ENCODE data around the gene ARHGEF11.

Gene ARHGEF11

DNA sequence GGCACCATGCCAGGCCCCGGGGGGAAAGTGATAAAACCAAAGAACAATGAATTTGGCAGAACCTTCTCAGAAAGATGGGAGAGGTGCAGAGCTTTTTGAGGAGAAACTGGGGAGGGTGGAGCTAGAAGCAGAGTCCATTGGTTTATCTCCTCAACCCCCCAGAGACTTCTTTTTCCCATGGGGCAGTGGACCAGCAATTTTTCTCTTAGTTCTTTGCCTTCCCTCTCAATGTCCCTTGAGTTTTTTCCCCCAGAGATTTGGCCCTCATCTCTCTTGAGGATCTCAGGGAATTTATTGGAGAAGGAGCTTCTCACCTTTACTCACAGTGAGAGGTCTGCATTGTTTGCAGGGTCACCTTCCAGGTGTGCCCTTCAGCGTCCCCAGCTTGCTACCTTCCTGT, 5.3 kb upstream of the ARHGEF11 start:
- no peak for DNase-seq

- DNase-seq: no peak
Measured at GRCh38 chr1:157047062-157047410, 1.5 kb upstream of the ARHGEF11 start.

- DNase-seq: no peak
Measured at GRCh38 chr1:157044326-157044725, 1.2 kb downstream of the ARHGEF11 start.

- DNase-seq: no peak
Measured at GRCh38 chr1:157043685-157044084, 1.9 kb downstream of the ARHGEF11 start.

DNA sequence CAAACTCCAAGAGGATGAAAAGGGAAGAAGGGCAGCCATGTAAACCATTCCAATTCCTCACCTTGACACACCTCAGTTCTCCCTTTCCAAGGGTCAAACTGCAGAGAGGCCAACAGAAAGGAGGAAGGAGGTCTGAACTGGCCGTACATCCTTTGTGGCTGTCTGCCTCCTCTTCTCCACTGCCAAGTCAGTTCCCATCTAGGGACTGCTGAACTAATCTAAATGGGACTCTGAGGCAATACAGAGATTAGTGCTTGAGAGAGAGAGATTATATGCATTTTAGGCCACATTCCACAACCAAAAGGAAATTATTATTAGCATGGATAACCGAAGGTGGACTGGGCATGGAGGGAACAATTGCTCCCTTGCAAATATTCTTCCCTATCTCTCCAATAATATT, 2.7 kb downstream of the ARHGEF11 start:
- DNase-seq: no peak

GRCh38 chr1:157040802-157041201, 4.7 kb downstream of the ARHGEF11 start:
- DNase-seq: no peak

DNA sequence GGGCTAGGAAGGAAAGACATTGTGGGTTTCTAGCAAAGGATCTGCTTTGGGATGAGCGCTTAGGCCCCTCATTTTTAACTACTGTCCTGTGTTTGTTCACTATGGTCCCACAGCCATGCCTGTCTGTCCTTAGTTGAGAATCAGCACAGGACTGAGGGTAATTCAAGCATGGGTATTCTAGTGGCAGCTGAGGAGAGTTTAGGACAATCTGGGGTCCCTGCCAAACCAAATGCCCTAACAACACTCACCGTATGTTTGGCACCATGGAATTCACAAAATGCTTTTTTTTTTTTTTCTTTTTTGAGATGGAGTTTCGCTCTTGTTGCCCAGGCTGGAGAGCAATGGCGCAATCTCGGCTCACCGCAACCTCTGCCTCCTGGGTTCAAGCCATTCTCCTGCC, 10.4 kb downstream of the ARHGEF11 start:
- no peak for DNase-seq

DNA sequence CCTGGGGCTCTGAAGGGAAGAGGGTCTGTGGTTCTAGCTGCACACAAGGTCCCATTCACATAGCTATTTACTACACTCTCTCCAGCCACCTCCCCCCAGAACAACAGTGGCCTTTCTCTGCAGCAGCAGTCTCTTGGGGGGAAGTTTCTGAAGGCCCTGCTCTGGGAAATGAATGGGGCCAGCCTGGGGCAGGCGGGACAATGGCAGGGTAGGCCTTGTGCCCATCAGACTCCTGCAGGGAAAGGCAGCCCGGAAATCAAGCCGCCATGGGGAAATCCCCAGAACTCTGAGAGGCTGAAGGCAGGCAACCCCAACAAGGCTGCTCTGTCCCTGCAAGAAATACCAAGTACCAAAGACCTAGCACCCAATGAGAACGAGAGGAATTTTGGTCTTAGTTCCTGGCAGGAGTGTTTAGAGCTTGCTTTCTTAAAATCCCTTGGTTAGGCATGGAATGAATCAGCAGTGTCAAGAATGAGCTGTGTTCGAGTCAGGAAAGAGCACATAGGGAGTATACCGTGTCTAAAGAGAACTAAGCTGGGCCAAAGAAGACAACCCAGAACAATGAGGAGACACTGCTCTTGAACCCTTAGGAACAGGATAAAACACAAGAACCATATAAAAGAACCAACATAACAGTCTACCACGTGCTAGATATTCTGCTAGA, 11.3 kb downstream of the ARHGEF11 start:
- no peak for DNase-seq

DNA sequence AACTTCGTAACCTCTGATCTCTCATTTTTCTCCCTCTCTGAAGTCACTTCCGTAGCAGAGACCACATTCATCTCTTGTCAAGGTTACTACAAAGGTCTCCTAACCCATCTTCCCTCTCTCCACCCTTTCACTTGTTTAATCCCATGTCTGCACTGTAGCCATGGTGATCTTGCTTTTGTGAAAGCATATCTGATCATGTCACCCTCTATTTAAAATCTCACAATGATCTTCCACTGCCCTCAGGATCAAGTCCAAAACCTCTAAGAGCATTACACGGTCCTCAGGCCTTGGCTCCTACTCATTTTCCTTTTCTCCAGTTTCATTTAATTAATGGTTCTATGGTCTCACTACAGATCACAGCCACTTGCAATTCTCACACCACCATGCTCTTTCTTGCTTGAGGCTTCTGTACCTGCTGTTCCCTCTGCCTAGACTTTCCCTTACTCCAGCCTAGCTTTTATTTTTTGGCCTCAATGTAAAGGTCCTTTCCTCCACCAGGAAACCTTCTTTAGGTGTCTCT, 12.1 kb downstream of the ARHGEF11 start:
- no peak for DNase-seq

DNA sequence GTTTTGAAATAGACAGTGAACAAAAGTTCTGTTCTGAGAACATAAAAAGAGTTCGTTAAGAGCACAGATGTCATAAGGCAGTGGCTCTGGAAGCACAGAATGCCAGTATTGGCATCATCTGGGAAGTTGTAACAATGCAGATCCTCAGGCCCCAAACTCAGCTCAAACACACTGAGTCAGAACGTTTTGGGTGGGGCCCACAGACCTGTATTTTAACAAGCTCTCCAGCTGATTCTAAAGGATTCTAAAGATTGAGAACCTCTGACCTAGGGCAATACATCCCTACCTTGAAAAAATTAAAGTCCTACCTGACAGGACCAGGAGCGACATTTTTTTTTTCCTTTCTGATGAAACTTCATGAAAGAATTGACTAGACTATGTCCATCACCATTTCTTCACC, 13.2 kb downstream of the ARHGEF11 start:
- DNase-seq: no peak

DNA sequence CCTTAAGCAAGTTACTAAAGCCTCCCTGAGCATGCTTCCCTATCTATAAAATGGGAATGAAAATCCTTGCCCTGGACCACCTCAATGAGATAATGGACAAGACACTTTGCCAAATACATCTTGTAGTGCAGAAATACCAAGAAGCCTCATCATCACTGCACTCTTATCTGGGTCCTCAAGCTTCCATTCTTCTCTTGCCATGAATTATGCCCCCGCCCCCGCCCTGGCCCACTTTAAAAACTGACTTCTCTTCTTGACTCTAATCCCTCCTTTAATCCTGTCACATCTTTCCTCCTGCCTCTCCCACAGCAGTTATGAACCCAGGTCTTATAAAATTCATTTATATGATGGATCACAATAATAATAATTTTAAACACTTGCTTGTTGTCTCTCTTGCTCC, 14.8 kb downstream of the ARHGEF11 start:
- DNase-seq: no peak

- DNase-seq: no peak
Measured at GRCh38 chr1:157028674-157029073, 16.9 kb downstream of the ARHGEF11 start.

- no peak for DNase-seq
Measured at GRCh38 chr1:157025856-157026255, 19.7 kb downstream of the ARHGEF11 start.

GRCh38 chr1:157025385-157025784, 20.2 kb downstream of the ARHGEF11 start:
- DNase-seq: no peak

- DNase-seq: no peak
Measured at GRCh38 chr1:157021688-157022087, 23.9 kb downstream of the ARHGEF11 start.

GRCh38 chr1:157019457-157019856, 26.1 kb downstream of the ARHGEF11 start:
- DNase-seq: no peak

GRCh38 chr1:157011845-157012244, 33.7 kb downstream of the ARHGEF11 start:
- DNase-seq: no peak

DNA sequence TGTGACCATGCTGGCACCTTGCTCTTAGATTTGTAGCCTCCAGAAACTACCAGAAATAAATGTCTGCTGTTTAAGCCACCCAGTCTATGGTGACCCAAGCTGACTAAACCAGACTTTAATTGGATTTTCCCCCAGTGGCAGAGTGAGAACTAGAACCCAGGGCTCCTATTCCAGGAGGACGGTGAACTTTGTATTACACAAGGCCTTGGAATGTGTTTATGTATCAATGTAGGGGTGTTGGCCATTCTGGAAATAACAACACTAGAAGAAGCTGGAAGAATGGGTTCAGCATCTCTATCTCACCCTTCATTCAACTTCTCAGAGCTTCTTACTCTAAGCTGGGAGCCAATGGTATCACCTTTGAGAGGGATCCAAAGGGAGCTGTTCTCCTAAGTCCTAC, 37.0 kb downstream of the ARHGEF11 start:
- DNase-seq: no peak

DNA sequence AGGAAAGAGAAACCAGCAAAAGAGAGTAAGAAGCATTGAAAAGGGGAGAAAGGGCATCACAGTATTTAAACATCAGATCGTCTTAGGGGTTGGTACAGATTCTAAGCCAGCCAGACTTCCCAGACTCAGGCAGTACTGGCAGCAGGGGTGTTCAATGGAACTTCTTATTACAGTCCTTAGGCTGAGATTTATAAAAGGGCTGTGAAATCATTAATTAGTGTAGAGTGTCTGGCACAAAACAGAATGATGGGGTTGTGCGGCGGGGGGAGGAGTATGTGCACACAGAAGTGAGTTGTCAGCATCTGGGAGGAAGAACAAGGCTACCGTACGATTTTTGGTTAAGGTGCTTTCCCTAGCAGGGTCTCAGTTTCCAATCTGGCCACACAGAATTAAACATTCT, 38.2 kb downstream of the ARHGEF11 start:
- DNase-seq: no peak

DNA sequence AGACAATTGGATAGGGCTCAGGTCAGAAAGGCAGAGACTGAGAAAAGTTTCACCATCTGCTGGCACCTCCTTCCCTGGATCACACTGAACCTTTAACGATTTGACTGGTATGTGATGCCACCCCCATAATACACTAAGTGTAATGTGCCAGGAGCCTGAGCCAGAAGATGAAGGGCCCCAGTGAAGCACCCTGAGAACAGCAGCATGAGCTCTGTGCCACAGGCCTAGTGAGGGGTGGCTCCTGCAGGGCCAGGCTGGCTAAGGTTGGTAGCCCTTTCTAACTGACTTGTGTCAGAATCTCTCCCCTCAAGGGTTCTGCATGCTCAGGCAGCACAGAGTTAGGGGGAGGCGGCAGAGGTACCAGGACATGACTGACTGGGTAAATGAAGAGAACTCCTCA, 38.9 kb downstream of the ARHGEF11 start:
- no peak for DNase-seq

- no peak for DNase-seq
Measured at GRCh38 chr1:157005965-157006364, 39.6 kb downstream of the ARHGEF11 start.

- DNase-seq: no peak
Measured at GRCh38 chr1:157004806-157005205, 40.7 kb downstream of the ARHGEF11 start.

DNA sequence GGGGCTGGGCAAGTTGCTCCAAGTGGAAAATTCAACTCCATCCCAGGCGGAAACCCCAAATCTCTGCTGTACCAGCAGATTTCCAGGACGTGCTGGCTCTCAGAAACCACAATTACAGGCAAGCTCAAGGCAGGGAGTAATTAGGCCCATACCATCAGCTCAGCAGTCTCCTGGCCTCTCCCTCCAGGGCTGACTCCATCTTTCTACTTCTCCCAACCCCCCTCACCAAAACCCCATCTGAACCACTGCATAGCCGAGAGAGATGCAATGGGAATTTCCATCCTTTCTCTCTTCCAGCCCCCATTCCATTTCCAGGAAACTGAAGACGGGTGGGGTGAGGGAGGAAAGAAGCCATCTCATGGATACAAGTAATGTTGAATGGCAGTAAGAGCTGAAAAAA, 41.2 kb downstream of the ARHGEF11 start:
- DNase-seq: no peak

GRCh38 chr1:157001304-157001703, 44.2 kb downstream of the ARHGEF11 start:
- DNase-seq: no peak

GRCh38 chr1:157000686-157001085, 44.9 kb downstream of the ARHGEF11 start:
- DNase-seq: no peak

Data from NCI-H446 (cell line).